Lower lobe of right lung (tissue), 2 donors: ENCODE data around the gene DNAH9. TPM values are rescaled to one million over a fixed set of nuclear protein-coding genes. Genes with fewer than 3 reads are reported as not detected.
A peak's percentile ranks its signal among the peaks of the same experiment; 100 is the strongest.

Experiments
- ATAC-seq, 2 donors: fragments of 200-7000 bp; cut with Tn5 transposase; one replicate each; pipeline ENCODE4 v1.9.1; 2020 to 2022; ENCODE audit warnings: mild to moderate bottlenecking in 2 of 2, moderate library complexity in 2 of 2
- DNase-seq: peaks from one replicate; pipeline ENCODE4 v3.0.0-alpha.2; 2020
- H3K27ac ChIP-seq: fragments of 200-600 bp; one replicate; pipeline ENCODE4 v1.8.0; 2022
- H3K27me3 ChIP-seq: fragments of 200-600 bp; one replicate; pipeline ENCODE4 v1.8.0; 2022; ENCODE audit warnings: low read depth
- H3K36me3 ChIP-seq: fragments of 200-600 bp; one replicate; pipeline ENCODE4 v1.8.0; 2022; ENCODE audit warnings: mild to moderate bottlenecking
- H3K4me1 ChIP-seq: fragments of 200-600 bp; one replicate; pipeline ENCODE4 v1.8.0; 2022
- H3K4me3 ChIP-seq: fragments of 200-600 bp; one replicate; pipeline ENCODE4 v1.8.0; 2022; ENCODE audit warnings: mild to moderate bottlenecking
- H3K9me3 ChIP-seq: fragments of 200-600 bp; one replicate; pipeline ENCODE4 v1.8.0; 2022
- intact Hi-C: fragments of 100-400 bp; cut with DNase I; formaldehyde crosslinking; loops from one replicate; pipeline ENCODE4 v1.11.0; 2022
- long read RNA-seq: library from polyadenylated mRNA; unstranded; transcript quantifications from one replicate; pipeline ENCODE4 v2.0.0, GENCODE V29; 2021
- total RNA-seq: library from RNA; stranded (reverse); fragmentation: NEBNext Ultra II Directional; extraction: Animal tissue kit (Norgen Biotek cat#: 25700); gene quantifications from one replicate; pipeline ENCODE4 v1.2.1, GENCODE V29; 2021
- TF ChIP-seq, protein P1 (sequence below): fragments of 200-600 bp; IDR thresholded peaks from one replicate; pipeline ENCODE4 v1.8.0; 2022; ENCODE audit warnings: antibody characterized with exemption, mild to moderate bottlenecking
- donor health status: DM: no; HTN: yes; CAD: no; lungs with severe emphysema.

The DNAH9 gene, protein sequence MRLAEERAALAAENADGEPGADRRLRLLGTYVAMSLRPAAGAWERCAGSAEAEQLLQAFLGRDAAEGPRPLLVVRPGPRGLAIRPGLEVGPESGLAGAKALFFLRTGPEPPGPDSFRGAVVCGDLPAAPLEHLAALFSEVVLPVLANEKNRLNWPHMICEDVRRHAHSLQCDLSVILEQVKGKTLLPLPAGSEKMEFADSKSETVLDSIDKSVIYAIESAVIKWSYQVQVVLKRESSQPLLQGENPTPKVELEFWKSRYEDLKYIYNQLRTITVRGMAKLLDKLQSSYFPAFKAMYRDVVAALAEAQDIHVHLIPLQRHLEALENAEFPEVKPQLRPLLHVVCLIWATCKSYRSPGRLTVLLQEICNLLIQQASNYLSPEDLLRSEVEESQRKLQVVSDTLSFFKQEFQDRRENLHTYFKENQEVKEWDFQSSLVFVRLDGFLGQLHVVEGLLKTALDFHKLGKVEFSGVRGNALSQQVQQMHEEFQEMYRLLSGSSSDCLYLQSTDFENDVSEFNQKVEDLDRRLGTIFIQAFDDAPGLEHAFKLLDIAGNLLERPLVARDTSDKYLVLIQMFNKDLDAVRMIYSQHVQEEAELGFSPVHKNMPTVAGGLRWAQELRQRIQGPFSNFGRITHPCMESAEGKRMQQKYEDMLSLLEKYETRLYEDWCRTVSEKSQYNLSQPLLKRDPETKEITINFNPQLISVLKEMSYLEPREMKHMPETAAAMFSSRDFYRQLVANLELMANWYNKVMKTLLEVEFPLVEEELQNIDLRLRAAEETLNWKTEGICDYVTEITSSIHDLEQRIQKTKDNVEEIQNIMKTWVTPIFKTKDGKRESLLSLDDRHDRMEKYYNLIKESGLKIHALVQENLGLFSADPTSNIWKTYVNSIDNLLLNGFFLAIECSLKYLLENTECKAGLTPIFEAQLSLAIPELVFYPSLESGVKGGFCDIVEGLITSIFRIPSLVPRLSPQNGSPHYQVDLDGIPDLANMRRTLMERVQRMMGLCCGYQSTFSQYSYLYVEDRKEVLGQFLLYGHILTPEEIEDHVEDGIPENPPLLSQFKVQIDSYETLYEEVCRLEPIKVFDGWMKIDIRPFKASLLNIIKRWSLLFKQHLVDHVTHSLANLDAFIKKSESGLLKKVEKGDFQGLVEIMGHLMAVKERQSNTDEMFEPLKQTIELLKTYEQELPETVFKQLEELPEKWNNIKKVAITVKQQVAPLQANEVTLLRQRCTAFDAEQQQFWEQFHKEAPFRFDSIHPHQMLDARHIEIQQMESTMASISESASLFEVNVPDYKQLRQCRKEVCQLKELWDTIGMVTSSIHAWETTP (N-terminal part only)
- total RNA-seq: 22.3 TPM
- long read RNA-seq, partial matches to known transcripts: 2 of 11 reads
- long read RNA-seq, other reads (novel, unspliced or antisense): 5 of 11 reads

DNA sequence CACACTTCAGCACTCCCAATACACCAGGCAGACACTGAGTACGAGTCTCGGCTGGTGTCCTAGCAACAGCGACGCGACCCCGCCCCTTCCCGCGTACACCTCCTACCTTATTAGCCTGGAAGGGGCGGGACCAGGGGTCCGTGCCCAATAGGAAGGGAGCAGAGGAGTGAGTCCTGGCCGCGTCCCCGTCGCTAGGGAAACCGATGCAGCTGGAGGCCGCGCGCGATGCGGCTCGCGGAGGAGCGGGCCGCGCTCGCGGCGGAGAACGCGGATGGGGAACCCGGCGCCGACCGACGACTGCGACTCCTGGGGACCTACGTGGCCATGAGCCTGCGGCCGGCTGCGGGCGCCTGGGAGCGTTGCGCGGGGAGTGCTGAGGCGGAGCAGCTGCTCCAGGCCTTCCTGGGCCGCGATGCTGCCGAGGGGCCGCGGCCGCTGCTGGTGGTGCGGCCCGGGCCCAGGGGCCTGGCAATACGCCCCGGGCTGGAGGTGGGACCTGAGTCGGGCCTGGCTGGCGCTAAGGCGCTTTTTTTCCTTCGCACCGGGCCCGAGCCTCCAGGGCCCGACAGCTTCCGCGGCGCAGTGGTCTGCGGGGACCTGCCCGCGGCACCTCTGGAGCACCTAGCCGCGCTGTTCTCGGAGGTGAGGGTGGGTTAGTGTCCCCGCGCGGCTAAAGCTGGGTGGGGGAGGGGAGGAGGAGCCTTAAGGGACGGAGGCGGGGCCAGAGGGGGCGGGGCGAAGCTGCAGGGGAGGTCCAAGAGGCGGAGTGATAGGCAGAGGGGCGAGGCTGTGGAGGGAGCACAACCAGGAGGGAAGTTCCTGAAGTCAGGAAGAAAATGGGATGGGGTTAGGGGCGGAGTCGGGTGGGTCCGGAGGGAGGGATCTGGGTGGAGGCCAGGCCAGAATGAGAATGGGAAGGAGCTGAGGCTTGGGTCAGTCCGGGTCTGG lies at the start of gene DNAH9:
Gene DNAH9 (plus strand): TSS at position 197 of the 948 bp plus-strand sequence. CDS start 29 bp downstream, at position 226.
- H3K27ac ChIP-seq: peak within 1 kb of the TSS; percentile 78
- intact Hi-C loops: no loop called here
- DNase-seq: peak; percentile 97
- H3K27me3 ChIP-seq: peaks cover 8% of the 10 kb centered on the region
- H3K36me3 ChIP-seq: no peaks in the 10 kb centered on the region
- peak; percentile 99 to 100 for ATAC-seq
- H3K9me3 ChIP-seq: no peaks in the 10 kb centered on the region
- H3K4me3 ChIP-seq: peak within 1 kb of the TSS; percentile 59
- H3K4me1 ChIP-seq: no peaks in the 10 kb centered on the region
- TF ChIP-seq, protein P1, sequence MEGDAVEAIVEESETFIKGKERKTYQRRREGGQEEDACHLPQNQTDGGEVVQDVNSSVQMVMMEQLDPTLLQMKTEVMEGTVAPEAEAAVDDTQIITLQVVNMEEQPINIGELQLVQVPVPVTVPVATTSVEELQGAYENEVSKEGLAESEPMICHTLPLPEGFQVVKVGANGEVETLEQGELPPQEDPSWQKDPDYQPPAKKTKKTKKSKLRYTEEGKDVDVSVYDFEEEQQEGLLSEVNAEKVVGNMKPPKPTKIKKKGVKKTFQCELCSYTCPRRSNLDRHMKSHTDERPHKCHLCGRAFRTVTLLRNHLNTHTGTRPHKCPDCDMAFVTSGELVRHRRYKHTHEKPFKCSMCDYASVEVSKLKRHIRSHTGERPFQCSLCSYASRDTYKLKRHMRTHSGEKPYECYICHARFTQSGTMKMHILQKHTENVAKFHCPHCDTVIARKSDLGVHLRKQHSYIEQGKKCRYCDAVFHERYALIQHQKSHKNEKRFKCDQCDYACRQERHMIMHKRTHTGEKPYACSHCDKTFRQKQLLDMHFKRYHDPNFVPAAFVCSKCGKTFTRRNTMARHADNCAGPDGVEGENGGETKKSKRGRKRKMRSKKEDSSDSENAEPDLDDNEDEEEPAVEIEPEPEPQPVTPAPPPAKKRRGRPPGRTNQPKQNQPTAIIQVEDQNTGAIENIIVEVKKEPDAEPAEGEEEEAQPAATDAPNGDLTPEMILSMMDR: no peak

DNA sequence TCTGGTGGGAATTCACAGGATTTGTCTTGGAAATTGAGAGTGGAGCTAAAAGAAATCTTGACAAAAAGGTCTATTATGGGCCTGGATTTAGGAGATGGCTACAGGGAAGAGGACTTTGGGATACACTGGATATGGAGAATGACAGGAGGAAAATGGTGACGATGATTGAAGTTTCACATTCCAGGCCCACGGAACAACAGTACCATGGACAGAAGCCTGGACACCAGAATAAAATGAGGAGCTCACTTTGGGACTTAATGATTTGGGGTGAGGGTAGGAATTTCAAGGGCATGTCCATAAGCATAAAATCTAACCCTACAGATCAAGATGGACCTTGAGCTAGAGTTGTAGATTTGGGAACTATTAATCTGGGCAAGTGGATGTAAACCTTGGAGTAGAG lies 47.8 kb upstream of the DNAH9 start:
- DNase-seq (no peak), ATAC-seq (no peak)
- no peaks in the 10 kb centered on the region for H3K4me1 ChIP-seq
- H3K36me3 ChIP-seq: no peaks in the 10 kb centered on the region
- TF ChIP-seq, protein P1: no peak
- no peak overlapping the region for H3K27ac ChIP-seq
- H3K27me3 ChIP-seq: no peaks in the 10 kb centered on the region
- intact Hi-C loops: no loop called here
- no peak overlapping the region for H3K4me3 ChIP-seq
- H3K9me3 ChIP-seq: no peaks in the 10 kb centered on the region

DNA sequence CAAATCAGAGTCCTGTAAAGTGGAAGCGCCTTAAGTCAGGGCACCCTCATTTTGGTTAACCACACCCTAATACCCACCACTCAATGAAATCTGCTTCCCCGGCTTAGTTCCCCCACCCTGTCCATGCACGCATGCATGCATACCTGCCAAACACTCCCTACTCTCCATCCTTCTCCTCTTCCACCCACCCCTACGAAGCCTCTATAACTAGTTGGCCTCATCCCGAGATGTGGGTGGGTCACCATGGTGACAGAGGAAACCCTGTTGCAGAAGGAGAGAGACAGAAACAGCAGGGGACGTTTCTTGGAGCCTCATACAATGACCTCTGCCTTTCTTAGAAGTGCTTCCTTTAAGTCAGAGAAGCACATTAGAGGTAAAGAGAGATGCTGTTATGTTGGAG lies 46.8 kb upstream of the DNAH9 start:
- H3K27ac ChIP-seq: no peak overlapping the region
- ATAC-seq (no peak), DNase-seq (no peak)
- H3K27me3 ChIP-seq: no peaks in the 10 kb centered on the region
- TF ChIP-seq, protein P1: no peak
- no peaks in the 10 kb centered on the region for H3K36me3 ChIP-seq
- intact Hi-C loops: no loop called here
- no peaks in the 10 kb centered on the region for H3K9me3 ChIP-seq
- H3K4me1 ChIP-seq: no peaks in the 10 kb centered on the region
- no peak overlapping the region for H3K4me3 ChIP-seq

DNA sequence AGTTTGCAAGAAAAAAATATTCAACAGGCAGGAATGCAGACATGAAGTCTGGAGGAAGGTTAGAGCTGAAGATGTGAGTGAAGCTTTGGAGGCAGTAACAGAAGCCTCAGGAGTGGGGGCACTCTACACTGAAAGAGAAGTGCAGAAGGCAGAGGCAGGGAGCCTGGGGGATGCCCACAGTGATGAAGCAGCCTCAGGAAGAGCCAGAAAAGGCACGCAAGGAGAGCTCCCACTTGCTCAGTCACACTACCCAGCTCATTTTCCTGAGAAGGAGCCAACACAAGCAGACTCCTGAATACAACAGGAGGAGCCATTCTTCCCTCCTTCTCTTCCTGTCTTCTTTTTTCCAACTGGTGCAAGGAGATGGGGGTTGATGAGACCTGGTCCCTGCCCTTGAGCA lies 45.1 kb upstream of the DNAH9 start:
- Histone ChIP-seq H3K27me3 (no peaks in the 10 kb centered on the region), H3K27ac (no peak overlapping the region), H3K9me3 (no peaks in the 10 kb centered on the region), H3K36me3 (no peaks in the 10 kb centered on the region), H3K4me3 (no peak overlapping the region), H3K4me1 (no peaks in the 10 kb centered on the region)
- TF ChIP-seq, protein P1: no peak
- no peak for ATAC-seq
- intact Hi-C loops: no loop called here
- no peak for DNase-seq
